ENCODE data around the gene MOXD1.

- TF ChIP-seq POLR2A (IDR thresholded peaks at IDR 0.05; ENCODE audit: borderline replicate concordance, extremely low read depth, insufficient read depth, insufficient read length) (no peak), CTCF (IDR thresholded peaks at IDR 0.05 in 2 of 3, conservative IDR thresholded peaks at IDR 0.05 in 1 of 3; ENCODE audit: borderline replicate concordance in 1 of 3, insufficient read depth in 1 of 3, low read depth in 2 of 3, low read length in 2 of 3) (no peak), SP1 (IDR thresholded peaks at IDR 0.05; ENCODE audit: low read depth) (no peak), RAD21 (IDR thresholded peaks at IDR 0.05; ENCODE audit: low read depth) (no peak), JUND (IDR thresholded peaks at IDR 0.05) (no peak)
Observed at GRCh38 chr6:132357120-132357519, 44.2 kb downstream of the MOXD1 start.

Data from HCT116 (cell line).